Epidermal melanocyte (primary cell): ENCODE measurements around the gene FUT8.
"Not testable (repeated sequence)": the region's sequence is repeated elsewhere in the genome, so short reads cannot be mapped to it uniquely, and the experiment has no call there.

ENCODE experiments used
- DNase-seq: peaks from one replicate; pipeline ENCODE4 v3.0.0; 2011; ENCODE audit warnings: low spot score; ENCODE audit not compliant: insufficient read length

FUT8 gene

DNA sequence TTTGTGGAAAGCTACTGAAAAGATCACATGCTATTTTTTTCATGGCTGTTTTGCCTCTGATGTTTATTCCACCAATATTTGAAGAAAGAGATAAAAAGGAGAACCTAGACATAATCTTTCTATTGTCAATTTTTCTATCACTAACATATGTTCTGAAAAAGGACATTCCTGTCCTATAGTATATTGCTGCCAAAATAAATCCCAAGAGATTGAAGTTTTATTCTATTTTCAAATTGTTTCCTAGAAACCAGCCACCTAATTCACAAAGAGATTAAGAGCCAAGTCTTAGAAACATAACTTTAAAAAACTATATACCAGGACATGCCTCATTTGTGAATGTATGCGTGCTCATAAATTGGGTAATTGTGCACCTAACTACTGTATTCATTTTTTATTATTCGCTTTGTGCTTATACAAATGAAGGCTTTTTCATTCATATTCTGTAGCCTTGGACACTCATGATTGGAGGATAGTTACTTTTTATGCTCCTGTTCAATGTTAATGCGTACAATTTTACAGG, 200.7 kb downstream of the FUT8 start:
- no peak for DNase-seq

DNA sequence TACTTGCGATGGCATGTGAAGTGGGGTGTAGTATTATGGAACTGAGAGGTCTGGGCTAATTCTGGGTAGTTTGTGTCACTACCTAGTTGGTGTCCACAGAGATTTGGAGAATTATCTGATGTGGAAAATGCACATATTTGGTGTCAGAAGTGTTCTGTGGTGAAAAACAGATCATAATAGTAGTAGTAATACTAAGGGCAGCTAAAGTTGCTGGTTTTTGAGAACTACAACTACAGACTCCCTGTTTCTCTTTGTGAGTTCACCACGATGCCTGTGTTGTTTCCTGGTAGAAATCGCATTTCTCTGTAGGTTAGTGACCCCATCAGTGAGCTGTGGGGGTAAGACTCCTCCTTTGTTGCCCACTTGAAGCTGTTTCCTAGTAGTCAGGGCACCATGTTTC, 206.5 kb downstream of the FUT8 start:
- no peak for DNase-seq

DNA sequence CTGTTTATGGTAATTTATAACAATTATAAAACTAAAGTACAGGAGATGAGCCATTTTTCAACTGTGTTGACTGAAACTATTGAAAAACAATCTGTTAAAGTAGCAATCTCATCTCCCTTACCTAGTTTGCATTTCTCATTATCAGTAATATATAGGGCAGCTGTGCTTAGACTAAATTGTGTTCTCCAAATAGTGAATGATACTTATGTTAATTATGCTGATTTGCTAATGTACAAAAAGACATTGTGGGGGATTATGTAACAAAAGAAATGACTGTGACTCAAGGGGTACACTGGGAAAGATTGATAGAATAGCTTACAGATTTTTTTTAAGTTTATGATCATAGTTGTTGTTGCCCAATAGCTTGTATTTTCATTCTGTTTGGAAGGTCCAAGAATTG, 207.7 kb downstream of the FUT8 start:
- no peak for DNase-seq

DNA sequence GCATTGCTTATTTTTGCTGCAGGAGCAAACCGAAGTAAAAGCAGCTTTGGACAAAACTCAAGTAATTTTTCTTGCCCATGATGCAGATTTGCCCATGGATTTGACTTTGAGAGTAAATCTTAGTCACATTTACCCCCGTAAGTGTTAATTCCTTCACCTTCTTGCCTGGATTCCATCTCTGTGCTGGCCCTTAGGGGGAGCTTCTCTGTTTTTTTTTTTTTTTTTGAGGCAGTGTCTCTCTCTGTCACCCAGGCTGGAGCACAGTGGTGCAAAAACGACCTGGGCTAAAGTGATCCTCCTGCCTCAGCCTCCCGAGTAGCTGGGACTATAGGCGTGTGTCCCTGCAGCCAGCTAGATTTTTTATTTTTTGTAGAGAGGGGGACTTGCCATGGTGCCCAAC, 210.2 kb downstream of the FUT8 start:
- no peak for DNase-seq

DNA sequence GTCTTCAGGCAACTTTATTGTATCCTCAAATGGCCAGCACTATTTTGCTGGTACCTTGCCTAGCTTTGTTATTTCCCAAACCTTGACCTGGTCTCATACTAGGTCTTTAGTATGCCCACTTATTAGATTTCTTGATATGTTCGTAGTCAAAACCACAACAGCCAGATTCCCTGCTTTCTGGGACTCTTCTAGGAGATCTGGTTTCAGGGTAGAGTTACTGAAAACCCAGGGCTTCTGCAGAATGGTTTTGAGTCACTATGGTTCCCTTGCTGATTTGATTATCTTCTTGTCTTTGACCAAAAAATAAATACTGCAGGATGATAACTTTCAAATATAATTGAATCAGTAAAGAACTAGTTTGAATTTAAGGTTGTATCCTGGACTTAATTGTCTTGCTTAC, 211.2 kb downstream of the FUT8 start:
- DNase-seq, result no peak

DNA sequence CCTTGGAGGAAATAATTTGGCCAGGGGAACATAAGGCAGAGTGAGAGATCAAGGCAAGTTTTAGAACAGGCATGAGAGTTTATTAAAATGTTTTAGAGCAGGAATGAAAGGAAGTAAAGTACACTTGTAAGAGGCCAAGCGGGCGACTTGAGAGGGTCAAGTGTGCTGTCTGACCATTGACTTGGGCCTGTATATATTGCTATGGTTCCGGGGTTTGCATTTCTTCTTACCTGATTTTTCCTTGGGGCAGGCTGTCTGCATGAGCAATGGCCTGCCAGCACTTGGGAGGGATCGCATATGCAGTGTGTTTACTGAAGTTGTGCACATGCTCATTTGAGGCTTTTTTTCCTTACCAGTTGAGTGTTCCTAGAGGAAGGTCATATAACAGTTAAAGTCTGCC, 214.8 kb downstream of the FUT8 start:
- DNase-seq, result no peak

DNA sequence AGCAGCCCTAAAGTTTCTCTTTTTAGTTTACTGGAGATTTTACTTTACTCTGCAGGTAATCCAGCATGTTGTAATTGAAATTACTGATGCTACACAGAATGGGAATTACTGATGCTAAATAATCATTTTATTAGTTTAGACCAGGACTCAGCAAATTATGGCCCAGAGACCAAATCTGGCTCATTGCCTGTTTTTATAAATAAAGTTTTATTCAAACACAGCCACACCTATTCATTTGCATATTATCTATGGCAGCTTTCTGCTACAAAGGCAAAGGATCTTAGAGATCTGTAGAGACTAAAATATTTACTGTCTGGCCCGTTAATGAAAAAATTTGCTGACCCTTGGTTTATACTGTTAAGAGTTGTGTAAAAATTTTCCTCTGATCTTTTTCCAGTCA, 216.1 kb downstream of the FUT8 start:
- no peak for DNase-seq

DNA sequence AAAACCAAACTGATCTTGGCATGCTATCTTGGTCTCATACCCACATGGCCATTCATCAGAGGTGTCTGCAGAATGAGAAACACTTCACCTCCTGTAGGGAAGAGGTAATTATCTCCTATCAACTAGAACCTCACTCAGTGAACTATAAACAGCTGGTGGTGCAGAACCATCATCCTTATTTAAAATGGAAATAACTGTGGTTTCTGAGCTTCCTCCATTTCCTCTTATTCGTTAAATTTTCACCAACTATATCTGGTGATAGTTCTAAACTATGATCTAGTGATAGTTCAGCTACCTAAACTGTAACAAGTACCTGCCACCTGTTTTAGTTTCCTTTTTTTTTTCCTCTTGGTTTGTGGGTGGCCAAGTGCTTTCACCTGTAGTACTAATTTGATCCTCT, 218.5 kb downstream of the FUT8 start:
- no peak for DNase-seq

DNA sequence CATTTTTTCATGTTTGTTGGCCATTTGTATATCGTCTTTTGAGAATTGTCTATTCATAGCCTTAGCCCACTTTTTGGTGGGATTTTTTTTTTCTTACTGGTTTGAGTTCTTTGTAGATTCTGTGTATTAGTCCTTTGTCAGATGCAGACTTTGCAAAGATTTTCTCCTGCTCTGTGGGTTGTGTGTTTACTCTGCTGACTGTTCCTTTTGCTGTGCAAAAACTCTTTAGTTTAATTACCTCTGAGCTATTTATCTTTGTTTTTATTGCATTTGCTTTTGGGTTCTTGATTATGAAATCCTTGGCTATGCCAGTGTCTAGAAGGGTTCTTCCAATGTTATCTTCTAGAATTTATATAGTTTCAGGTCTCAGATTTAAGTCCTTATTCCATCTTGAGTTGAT, 220.0 kb downstream of the FUT8 start:
- DNase-seq, result no peak

DNA sequence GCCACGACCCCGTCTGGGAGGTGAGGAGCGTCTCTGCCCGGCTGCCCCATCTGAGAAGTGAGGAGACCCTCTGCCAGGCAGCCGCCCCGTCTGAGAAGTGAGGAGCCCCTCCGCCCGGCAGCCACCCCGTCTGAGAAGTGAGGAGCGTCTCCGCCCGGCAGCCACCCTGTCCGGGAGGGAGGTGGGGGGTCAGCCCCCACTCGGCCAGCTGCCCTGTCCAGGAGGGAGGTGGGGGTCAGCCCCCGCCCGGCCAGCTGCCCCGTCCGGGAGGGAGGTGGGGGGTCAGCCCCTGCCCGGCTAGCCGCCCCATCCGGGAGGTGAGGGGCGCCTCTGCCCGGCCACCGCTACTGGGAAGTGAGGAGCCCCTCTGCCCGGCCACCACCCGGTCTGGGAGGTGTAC, 221.1 kb downstream of the FUT8 start:
- not testable (repeated sequence) for DNase-seq

DNA sequence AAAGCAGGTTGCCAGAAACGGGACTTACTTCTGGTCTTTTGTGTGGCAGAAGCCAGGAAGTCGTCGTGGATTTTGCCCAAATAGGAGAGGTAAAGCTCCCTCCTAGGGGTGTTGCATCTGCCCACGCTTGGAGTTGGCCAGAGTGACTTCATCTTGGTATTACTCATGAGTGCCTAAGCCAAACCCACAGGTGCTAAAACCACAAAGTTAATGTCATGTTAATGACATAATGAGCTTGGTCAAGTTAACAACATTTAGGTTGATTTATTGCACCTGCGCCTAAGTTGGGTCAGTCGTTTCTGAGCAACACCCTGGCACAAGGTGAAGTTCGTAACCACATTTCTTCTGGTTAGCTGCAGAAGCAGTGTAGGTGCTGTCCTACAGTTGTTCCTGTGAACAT, 225.2 kb downstream of the FUT8 start:
- no peak for DNase-seq

DNA sequence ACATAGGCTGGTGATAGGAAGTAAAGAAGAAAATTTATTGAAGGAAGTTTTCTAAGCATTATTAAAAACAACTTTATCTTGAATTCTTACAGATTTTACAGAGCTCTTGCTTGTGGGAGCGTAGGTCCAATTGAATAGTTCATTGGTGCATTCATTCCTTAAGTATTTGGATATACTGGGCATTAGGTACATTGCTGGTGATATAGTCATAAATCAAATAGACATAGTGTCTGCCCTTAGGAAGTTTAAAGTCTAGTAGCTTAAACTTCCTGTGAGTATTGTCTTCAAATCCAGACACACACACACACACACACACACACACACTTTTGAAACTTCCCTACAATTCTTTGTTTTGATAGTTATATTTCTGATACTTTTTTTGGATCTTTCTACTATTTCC, 226.7 kb downstream of the FUT8 start:
- no peak for DNase-seq

DNA sequence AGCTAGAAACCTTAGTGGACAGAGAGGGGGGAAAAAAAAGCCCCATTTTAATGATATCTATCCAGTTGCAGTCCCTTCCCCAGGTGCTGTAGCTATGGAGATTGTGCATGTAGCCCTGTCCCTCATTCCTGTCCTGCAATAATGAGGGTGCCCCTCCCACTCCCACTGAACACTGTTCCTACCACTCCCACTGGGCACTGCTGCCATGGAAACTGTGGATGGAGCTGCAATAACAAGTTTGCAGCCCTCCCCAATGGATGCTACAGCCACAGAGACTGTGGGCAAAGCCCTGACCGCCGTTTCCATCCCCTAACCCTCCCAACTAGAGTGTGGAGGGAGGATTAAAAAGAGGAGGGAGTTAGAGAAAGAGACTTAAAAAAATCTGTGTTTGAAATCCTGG, 238.3 kb downstream of the FUT8 start:
- DNase-seq, result no peak

DNA sequence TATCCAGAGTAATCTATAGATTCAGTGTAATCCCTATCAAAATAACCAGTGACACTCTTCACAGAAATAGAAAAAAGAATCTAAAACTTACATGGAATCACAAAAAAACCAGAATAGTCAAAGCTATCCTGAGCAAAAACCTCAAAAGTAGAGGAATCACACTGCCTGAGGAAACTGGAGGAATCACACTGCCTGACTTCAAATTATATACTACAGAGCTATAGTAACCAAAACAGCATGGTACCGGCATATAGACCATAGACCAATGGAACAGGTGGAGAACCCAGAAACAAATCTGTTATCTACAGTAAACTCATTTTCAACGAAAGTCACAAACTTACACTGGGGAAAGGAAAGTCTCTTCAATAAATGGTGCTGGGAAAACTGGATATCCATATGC, 244.0 kb downstream of the FUT8 start:
- no peak for DNase-seq

DNA sequence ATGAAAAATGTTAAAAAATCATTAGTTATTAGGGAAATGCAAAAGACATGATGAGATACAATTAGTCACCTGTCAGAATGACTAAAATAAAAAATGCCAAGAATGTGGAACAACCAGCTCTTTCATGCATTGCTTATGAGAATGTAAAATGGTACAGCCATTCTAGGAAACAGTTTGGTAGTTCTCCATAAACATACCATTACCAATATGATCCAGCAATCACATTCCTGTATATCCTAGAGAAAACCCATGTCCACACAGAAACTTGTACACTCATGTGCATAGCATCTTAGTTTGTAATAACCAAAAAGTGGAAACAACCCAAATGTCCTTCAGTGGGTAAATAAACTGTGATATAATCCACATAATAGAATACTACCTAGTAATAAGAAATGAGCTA, 245.7 kb downstream of the FUT8 start:
- no peak for DNase-seq

DNA sequence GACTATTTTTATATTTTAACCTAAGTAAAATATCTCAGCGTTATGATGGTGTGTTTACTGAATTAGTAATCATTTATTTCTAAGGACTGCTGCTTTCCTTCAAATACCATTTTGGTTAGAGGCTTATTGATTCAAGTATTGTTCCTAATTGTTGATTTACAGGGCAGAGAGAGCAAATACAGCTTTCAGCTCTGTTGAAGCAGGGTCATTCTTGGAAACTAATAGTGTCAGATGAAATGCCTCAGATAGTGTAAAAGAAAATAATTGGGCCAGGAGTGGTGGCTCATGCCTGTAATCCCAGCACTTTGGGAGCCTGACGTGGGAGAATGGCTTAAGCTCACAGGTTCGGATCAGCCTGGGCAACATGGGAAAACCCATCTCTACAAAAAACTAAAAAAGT, 249.3 kb downstream of the FUT8 start:
- DNase-seq, result no peak

DNA sequence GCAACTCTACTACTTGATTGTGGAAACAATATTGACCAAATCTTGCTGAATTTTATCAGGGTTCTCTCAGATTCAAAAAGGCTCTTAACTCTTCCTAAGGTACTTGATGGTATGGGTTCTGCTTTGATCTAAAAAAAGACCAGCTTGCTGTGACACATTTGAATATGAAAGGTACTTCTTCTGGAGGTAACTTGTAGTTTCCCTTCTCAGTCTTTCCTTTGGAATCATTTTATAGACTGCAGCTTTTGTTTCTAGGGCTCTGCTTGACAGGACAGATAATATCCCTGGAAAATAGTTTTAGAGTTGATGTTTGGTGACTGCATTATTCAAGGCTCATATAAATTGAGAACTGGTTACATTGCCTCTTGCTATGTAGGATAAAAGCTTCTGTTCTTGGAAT, 251.9 kb downstream of the FUT8 start:
- DNase-seq, result no peak

DNA sequence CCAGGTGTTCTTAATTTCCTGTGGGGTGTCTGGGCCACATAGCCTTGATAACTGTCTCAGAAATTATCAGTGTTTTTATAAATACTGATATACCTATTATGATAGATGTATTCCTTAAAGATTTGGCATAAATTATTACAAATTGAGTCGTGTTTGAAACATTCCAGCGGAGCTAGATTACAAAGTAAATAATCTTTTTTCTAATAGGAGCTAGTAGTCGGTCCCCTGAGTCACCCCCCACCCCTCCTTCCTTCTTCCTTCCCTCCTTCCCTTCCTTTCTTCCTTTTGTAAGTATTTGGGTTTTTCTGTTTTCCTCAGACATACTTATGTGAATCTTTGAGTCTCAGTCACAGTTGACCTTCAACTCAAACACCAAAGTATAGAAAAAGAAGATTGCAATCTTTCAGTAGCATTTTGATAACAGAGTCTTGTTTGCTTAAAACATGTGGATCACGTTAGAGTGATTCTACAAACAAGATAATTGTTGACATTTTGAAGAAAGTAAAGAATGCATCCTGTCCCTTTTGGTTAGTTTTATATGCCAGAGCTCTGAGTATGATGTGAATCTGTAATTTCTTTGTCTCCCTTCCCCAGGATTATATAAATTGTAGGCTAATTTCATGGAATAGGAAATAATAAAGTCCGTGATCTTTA, 264.0 kb downstream of the FUT8 start:
- DNase-seq, result no peak

DNA sequence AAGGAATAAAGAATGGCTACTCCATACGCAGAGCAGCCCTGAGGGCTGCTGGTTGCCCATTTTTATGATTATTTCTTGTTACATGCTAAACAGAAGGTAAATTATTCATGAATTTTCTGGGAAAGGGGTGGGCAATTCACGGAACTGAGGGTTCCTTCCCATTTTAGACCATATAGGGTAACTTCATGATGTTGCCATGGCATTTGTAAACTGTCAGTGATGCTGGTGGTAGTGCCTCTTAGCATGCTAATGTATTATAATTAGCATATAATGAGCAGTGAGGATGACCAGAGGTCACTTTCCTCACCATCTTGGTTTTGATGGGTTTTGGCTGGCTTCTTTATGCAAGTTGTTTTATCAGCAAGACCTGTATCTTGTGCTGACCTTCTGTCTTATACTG, 273.0 kb downstream of the FUT8 start:
- DNase-seq, result no peak

DNA sequence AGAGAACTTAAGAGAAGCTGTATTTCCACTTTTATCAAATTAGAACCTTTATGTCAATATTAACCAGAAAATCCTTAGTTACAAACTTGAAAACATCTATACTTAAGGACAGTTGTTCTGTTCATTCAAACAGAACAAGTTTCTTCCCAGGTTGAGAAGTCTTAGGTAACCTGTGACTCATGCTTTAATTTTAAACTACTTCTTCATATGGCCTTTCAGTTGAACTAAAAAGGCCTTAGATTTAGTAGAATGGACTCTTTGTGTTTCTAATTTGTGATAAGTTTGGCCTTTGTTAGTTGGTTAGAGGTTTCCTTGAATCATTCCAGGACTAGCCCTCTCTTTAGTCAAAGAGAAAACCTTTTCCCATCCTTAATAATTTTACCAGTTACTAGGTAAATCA, 274.2 kb downstream of the FUT8 start:
- no peak for DNase-seq

DNA sequence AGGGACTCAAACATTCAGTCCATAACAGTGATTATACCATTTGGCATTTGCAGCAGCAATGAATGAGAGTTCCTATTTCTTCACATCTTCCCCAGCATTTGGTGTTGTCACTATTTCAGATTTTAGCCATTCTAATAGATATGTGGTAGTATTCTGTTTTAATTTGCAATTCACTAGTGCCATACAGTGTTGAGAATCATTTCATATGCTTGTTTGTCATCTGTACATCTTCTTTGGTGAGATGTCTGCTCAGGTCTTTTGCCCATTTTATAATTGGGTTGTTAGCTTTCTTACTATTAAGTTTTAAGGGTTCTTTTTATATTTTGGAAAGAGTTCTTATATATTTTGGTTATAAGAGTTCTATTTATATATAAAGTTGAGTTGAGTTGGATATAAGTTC, 276.5 kb downstream of the FUT8 start:
- no peak for DNase-seq

DNA sequence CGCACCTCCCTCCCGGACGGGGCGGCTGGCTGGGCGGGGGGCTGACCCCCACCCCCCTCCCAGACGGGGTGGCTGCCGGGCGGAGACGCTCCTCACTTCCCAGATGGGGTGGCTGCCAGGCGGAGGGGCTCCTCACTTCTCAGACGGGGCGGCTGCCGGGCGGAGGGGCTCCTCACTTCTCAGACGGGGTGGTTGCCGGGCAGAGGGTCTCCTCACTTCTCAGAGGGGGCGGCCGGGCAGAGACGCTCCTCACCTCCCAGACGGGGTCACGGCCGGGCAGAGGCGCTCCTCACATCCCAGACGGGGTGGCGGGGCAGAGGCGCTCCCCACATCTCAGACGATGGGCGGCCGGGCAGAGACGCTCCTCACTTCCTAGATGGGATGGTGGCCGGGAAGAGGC, 280.0 kb downstream of the FUT8 start:
- not testable (repeated sequence) for DNase-seq

DNA sequence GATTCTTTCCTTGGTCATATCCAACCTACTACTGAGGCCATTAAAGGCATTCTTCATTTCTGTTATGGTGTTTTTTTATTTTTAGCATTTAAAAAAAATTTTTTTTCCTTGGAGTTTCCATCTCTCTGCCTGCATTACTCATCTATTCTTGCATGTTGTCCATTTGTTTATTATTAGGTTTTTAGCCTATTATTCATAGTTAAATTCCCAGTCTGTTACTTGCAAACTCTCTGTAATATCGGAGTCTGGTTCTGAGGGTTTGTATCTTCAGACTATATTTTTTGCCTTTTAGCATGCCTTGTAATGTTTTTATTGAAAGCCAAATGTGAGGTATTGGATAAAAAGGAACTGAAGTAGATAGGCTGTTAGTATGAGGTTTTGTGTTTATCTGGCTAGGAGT, 284.3 kb downstream of the FUT8 start:
- DNase-seq, result no peak

DNA sequence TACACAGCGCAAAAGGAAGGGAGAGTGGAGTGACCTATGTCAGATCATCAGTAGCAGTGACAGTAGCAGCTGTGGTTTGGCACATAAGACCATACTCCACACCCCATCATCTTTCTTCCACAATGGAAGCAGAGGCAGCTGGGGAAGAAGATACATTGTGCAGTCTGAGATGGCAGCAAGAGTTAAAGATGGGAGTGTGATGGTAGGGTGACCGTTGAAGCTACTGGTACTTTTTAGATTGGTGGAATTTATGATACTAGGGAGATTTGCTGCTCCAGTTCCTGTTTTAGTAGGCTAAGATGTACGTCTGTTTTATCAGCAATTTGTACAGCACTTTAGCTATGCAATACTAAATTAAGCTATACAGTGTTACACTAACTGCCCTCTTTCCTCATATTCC, 291.0 kb downstream of the FUT8 start:
- no peak for DNase-seq
